Measurements from ENCODE around the gene MED26. TPM values are rescaled to one million over a fixed set of nuclear protein-coding genes. Genes with fewer than 3 reads are reported as not detected.

Gene MED26
- total RNA-seq, 3 donors from 2014 or later, result 10.8 to 12.0 (median 11.2) TPM

- intact Hi-C loops (cut with DNase I, micrococcal nuclease), result no loop called here
- H3K4me3 ChIP-seq, result no peak overlapping the region
- TF ChIP-seq, protein P1, sequence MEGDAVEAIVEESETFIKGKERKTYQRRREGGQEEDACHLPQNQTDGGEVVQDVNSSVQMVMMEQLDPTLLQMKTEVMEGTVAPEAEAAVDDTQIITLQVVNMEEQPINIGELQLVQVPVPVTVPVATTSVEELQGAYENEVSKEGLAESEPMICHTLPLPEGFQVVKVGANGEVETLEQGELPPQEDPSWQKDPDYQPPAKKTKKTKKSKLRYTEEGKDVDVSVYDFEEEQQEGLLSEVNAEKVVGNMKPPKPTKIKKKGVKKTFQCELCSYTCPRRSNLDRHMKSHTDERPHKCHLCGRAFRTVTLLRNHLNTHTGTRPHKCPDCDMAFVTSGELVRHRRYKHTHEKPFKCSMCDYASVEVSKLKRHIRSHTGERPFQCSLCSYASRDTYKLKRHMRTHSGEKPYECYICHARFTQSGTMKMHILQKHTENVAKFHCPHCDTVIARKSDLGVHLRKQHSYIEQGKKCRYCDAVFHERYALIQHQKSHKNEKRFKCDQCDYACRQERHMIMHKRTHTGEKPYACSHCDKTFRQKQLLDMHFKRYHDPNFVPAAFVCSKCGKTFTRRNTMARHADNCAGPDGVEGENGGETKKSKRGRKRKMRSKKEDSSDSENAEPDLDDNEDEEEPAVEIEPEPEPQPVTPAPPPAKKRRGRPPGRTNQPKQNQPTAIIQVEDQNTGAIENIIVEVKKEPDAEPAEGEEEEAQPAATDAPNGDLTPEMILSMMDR (IDR thresholded peaks at IDR 0.05), result no peak
- DNase-seq, result no peak
- H3K36me3 ChIP-seq (ENCODE audit: low read depth), result no peaks in the 10 kb centered on the region
- H3K4me1 ChIP-seq (ENCODE audit: low read depth), result peaks cover 30% of the 10 kb centered on the region
- H3K9me3 ChIP-seq, result no peaks in the 10 kb centered on the region
- ATAC-seq, result no peak
Observed at GRCh38 chr19:16624236-16624635, 3.8 kb downstream of the MED26 start.

DNA sequence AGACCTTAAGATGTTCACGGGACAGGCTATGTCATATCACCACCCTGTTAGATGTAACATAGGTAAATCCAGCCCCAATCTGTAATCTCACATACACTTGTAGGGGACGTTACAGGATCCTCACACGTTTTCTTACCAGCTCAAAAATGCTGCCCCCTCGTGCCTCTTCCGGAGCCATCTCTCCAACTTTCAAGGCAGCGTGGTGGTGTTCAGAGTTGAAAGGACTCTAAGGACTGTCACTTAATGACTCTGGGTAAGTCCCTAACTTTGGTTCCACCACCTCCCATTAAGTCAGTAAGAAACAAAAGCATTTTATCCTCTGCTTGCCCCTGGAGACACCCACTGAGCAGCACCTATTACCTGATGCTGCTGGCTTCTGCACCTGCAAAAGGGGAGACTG is 4.4 kb downstream of the MED26 start:
- DNase-seq, result no peak
- no peak overlapping the region for H3K4me3 ChIP-seq
- H3K36me3 ChIP-seq (ENCODE audit: low read depth), result no peaks in the 10 kb centered on the region
- H3K9me3 ChIP-seq, result no peaks in the 10 kb centered on the region
- TF ChIP-seq, protein P1 (IDR thresholded peaks at IDR 0.05), result no peak
- peaks cover 27% of the 10 kb centered on the region for H3K4me1 ChIP-seq (ENCODE audit: low read depth)
- ATAC-seq, result no peak
- intact Hi-C loops (cut with DNase I, micrococcal nuclease), result no loop called here

DNA sequence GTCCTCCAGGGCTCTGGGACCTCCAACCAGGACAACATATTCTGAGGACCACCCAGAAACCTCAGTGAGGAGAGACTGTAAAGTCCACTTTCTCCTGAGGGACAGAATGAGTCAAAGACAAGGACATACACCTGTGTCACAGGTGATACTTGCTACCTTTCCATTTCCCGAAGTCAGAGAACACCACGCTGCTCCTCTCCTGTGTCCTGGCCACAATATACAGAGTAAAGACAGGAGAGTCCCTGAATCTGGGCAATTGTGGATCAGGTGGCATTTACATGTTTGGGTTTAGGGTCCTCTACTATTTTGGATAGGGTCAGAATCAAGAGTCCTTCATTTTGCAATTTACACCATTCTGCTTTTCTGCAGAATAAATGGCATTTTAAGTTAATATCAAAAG is 4.9 kb downstream of the MED26 start:
- intact Hi-C loops (cut with DNase I, micrococcal nuclease), result no loop called here
- peaks cover 27% of the 10 kb centered on the region for H3K4me1 ChIP-seq (ENCODE audit: low read depth)
- no peak overlapping the region for H3K4me3 ChIP-seq
- H3K36me3 ChIP-seq (ENCODE audit: low read depth), result no peaks in the 10 kb centered on the region
- DNase-seq, result no peak
- no peak for ATAC-seq
- H3K9me3 ChIP-seq, result no peaks in the 10 kb centered on the region
- TF ChIP-seq, protein P1 (IDR thresholded peaks at IDR 0.05), result no peak

DNA sequence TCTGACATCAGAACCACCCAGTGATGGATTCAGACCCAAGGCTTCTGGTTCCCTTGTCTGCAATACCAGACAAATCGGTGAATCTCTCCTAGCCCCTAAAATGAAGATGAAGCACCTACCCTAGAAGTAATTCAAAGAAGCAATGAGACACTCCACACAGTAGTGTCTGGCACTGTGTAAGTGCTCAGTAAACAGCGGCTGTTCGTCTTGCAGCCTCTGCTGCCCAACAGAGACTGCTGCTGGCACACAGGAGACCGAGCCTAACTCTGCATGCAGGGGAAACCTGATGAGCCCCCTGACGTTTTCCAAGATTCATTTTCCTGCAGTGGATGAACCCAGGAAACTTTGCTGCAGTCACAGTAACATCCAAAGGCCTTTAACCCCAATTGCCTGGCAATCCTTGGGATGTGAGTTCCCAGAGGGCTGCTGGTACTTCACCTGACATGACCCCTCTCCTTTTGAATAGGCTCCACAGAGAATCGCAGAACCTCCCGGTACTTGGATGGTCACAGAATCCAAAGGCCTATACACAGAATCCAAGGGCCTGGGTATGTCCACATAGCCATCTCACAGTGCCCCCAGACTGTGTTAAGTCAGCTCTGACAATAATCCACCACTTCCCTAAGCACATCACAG is 6.7 kb downstream of the MED26 start:
- intact Hi-C loops (cut with DNase I, micrococcal nuclease), result no loop called here
- ATAC-seq, result no peak
- peaks cover 20% of the 10 kb centered on the region for H3K4me1 ChIP-seq (ENCODE audit: low read depth)

GRCh38 chr19:16620584-16620983 is 7.4 kb downstream of the MED26 start:
- no peak overlapping the region for H3K4me3 ChIP-seq
- ATAC-seq, result peak; percentile 34
- H3K9me3 ChIP-seq, result no peaks in the 10 kb centered on the region
- TF ChIP-seq, protein P1 (IDR thresholded peaks at IDR 0.05), result no peak
- no peaks in the 10 kb centered on the region for H3K36me3 ChIP-seq (ENCODE audit: low read depth)
- peaks cover 13% of the 10 kb centered on the region for H3K4me1 ChIP-seq (ENCODE audit: low read depth)
- intact Hi-C loops (cut with DNase I, micrococcal nuclease), result no loop called here
- DNase-seq, result no peak

More for the DNA sequence above, 6.7 kb downstream of the MED26 start:
- Histone ChIP-seq H3K4me3 (no peak overlapping the region), H3K36me3 (ENCODE audit: low read depth) (no peaks in the 10 kb centered on the region), H3K9me3 (no peaks in the 10 kb centered on the region)
- DNase-seq, result no peak
- TF ChIP-seq, protein P1 (IDR thresholded peaks at IDR 0.05), result no peak

GRCh38 chr19:16620018-16620417 is 8.0 kb downstream of the MED26 start:
- ATAC-seq, result no peak
- TF ChIP-seq, protein P1 (IDR thresholded peaks at IDR 0.05), result no peak
- intact Hi-C loops (cut with DNase I, micrococcal nuclease), result no loop called here

More at GRCh38 chr19:16620018-16620417, 8.0 kb downstream of the MED26 start:
- peaks cover 9% of the 10 kb centered on the region for H3K4me1 ChIP-seq (ENCODE audit: low read depth)
- H3K9me3 ChIP-seq, result no peaks in the 10 kb centered on the region
- H3K4me3 ChIP-seq, result no peak overlapping the region
- no peaks in the 10 kb centered on the region for H3K36me3 ChIP-seq (ENCODE audit: low read depth)
- DNase-seq, result no peak
